AG08396 (cell line): ENCODE measurements around the gene PPP1R14C.

Experiments used
- DNase-seq: peaks from one replicate; pipeline ENCODE4 v3.0.0; 2012; ENCODE audit warnings: low spot score, mixed read lengths

Gene PPP1R14C

GRCh38 chr6:150271501-150272263 lies 128.8 kb downstream of the PPP1R14C start:
- DNase-seq = no peak

- no peak for DNase-seq
These were observed 129.6 kb downstream of the PPP1R14C start for GRCh38 chr6:150272264-150272975.

DNA sequence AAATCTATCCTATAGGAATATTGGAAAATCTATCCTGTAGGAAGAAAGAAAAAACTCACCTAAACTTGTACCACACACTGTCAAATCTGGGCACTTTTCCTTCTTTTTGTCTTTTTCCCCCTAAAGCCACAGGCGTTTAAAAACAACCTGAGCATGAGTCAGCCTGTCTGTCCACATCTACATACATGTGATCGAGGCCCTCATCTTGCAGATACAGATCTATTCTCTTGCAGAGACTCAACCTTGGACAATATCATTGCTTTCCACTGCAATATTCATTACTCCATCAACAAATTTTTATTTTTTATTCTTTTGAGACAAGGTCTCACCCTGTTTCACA lies 130.1 kb downstream of the PPP1R14C start:
- DNase-seq = no peak

DNA sequence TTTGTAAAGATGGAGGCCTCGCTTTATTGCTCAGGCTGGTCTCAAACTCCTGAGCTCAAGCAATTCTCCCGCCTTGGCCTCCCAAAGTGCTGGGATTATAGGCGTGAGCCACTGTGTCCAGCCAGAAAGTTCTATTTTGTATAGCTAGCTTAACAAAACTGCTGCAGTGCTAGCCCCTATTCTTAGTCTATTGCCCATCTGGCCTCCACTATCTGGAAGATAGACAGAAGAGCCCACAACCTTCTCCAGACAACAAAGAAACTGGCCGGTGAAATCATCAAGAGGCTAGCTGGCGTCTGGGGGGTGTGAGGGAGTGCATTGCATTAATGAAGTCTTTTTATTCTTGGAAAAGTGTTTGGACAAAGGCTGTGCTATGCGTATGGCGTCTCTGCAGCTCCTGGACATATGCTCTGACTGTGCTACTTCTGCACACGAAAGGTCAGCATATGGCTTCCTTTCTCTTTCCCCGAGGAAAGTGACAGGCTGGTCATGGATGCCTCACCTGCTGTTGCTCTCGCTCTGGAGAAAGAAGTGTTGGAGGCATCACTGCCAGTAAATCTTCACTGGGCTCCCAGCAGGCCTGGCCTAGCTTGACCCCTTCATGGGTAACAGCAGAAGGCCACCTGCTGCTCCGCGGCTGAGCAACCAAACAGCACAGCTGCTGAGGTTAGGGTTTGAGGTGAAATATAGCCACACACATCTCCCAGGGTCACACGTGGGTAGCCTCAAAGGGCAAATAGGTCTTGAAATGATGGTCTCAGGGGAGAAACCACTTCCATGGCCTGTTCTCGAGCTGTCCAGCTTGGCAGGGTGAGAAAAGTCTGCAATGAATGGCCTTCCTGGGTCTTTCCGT lies 130.8 kb downstream of the PPP1R14C start:
- DNase-seq = no peak

GRCh38 chr6:150275489-150275888 lies 132.6 kb downstream of the PPP1R14C start:
- DNase-seq = no peak

DNA sequence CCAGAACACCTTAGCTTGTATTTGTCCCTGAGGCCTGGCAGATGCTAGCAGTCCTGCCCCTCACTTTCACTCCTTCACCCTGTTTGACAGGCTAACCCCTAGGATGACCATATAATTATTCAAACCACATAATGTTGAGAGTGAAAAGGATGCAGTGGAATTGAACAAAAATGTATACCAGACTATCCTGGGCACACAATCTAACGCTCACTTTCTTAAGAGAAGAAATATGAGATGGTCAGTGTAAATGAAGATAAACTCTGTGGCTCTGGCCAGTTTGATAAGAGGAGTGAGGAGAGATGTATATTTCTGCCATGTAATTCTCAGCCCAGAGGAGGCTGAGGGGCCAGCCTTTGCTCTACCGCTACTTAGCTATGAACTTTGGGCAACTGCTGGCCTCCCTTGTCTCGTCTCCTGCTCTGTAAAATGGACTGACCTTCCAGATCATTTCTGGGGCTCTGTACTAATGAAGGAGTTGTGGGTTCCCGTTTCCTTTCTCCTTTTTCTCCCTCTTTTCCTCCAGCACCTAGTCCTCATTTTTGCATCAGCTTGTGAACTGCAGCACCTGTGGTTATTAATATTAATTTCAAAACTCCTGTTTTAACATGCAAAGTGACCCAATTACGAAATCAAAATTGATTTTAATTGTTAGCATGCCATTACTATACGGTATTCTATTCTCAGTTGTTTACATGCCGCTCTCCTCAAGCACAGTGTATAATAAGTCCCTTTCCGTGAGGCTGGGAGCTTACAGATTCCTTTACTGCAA lies 133.5 kb downstream of the PPP1R14C start:
- DNase-seq = no peak

DNA sequence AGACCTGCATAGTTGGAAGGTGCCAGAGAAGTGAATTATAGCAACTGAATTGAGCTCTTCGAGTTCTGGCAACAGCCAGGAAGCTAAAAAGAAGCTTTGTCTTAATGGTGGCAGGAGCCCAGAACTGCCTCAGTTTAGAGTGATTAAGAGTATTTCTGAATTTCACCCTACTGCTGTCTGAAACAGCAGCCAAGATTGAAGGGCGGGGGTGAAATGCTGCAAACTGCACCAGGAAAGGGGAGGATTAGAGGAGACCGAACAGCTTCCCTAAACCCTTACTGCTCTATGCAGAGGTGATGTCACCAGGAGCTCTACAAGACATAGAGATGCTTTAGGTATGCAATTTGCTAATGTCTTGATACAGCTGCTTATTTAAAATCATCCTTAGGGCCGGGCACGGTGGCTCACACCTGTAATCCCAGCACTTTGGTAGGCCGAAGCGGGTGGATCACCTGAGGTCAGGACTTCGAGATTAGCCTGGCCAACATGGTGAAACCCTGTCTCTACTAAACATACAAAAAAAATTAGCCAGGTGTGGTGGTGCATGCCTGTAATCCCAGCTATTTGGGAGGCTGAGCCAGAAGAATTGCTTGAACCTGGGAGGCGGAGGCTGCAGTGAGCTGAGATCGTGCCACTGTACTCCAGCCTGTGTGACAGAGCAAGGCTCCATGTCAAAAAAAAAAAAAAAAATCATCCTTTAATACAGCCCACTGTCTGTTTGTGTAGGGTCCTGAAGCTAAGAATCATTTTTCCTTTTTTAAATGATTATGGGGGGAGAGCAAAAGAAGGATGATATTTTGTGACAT lies 134.3 kb downstream of the PPP1R14C start:
- DNase-seq = no peak

- DNase-seq = no peak
These were observed 136.7 kb downstream of the PPP1R14C start for GRCh38 chr6:150279533-150279932.

- DNase-seq = no peak
These were observed 137.9 kb downstream of the PPP1R14C start for GRCh38 chr6:150280703-150281102.

GRCh38 chr6:150281767-150282166 lies 138.9 kb downstream of the PPP1R14C start:
- no peak for DNase-seq

- no peak for DNase-seq
These were observed 140.0 kb downstream of the PPP1R14C start for GRCh38 chr6:150282806-150283205.

GRCh38 chr6:150286460-150286859 lies 143.6 kb downstream of the PPP1R14C start:
- DNase-seq = no peak

DNA sequence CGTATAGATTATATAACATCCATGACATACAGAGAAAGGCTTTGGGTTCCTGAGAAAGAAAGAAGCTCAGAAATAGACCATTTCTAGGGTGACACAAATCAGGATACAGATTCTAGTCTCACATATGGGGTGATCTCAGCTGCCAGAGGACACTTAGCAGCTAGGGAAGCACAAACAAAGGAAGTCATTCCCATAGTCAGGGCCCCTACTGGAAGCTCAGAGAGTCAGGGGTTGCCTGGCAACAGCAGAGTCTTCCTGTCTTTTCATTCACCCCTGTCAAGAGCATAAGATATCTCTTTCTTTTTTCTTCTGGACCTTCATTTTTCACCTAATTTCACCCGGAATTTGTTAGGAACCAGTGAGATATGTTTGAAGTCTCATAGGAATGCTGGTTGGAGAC lies 144.1 kb downstream of the PPP1R14C start:
- no peak for DNase-seq

DNA sequence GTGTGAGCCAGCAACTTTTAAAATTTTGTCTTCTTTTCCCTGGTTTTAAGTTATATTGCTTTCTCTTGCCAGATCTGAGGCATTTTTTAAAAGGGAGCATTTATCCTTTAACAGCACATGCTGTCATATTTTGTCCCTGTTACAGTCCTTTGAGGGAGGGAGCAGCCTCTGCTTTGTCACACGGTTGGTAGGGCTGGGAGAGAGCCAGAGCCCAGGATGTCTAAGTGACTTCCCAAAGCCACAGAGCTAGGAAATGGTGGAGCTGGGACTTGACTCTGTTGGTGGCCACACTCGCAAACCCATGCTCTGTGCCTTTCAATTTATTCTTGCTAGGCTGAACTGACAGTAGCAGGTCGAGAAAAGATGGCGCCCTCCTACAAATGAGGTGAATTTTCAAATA lies 145.6 kb downstream of the PPP1R14C start:
- no peak for DNase-seq

GRCh38 chr6:150289454-150290071 lies 146.7 kb downstream of the PPP1R14C start:
- DNase-seq = no peak

GRCh38 chr6:150290429-150290828 lies 147.6 kb downstream of the PPP1R14C start:
- peak; percentile 27 for DNase-seq

GRCh38 chr6:150291968-150292710 lies 149.3 kb downstream of the PPP1R14C start:
- DNase-seq = no peak

GRCh38 chr6:150293019-150293418 lies 150.2 kb downstream of the PPP1R14C start:
- no peak for DNase-seq

DNA sequence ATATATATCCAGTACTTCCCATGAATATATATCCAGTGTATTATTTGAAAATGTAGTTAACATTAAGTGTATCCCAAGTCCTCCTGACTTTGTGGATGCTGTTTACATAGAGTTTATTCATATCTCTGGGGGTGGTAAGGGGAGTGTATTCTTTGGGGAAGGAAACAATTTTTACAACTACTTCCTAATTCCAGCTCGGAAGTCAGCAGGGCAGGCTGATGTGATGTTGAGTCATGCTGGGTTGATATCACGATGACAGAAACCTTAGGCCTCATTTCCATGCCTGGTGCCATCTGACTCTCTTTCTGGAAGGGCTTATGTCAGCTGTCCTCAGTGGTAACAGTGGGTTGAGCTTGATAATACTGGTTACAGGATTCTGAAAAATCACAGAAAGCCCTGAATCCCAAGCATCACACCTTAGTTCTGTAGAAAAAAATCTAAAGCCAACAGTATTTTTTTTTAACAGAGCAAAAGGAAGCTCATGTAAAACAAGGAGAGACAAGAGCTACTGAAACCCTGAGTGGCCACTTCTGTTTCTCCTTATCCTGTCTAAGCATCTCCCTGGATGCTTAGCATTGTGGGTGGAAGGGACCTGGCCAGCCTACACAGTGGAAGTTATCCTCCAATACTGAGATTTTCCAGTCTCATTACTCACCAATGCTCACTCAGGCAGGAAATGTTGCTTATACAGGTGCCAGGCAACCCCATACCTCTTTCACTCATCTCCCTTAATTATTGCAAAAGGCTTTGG lies 150.8 kb downstream of the PPP1R14C start:
- peak; percentile 45 for DNase-seq
